PFSK-1 (cell line): Measurements from ENCODE around the gene OR51B6.

ENCODE experiments used
- FOXP2 ChIP-seq: optimal IDR thresholded peaks from 2 replicates; pipeline ENCODE3; 2011; ENCODE audit warnings: borderline replicate concordance, control low read depth, inconsistent platforms; ENCODE audit not compliant: insufficient read depth; ENCODE audit errors: extremely low read length, extremely low read depth
- POLR2AphosphoS5 ChIP-seq: IDR thresholded peaks from 2 replicates; pipeline ENCODE4 v1.6.1; 2012; ENCODE audit warnings: low read depth, mild to moderate bottlenecking, control low read depth, low read length, moderate library complexity
- SIN3A ChIP-seq: IDR thresholded peaks from 2 replicates; pipeline ENCODE4 v1.6.1; 2012; ENCODE audit warnings: mild to moderate bottlenecking, low read length, moderate library complexity, borderline replicate concordance; ENCODE audit not compliant: insufficient read depth
- TAF1 ChIP-seq: IDR thresholded peaks from 2 replicates; pipeline ENCODE4 v1.6.1; 2012; ENCODE audit warnings: low read length, control low read depth, borderline replicate concordance; ENCODE audit not compliant: insufficient read depth
- TF ChIP-seq, protein P1 (sequence below), 2 experiments: IDR thresholded peaks; 2 replicates each; pipeline versions ENCODE4 v1.6.1 to v1.8.0; 2011 to 2012; ENCODE audit warnings: low read depth in 2 of 2, low read length in 2 of 2, control low read depth in 1 of 2, inconsistent platforms in 1 of 2, mild to moderate bottlenecking in 1 of 2, moderate library complexity in 1 of 2; ENCODE audit not compliant: insufficient read depth in 1 of 2

OR51B6 gene

GRCh38 chr11:5383576-5383975 lies 32.3 kb downstream of the OR51B6 start, which contains the start of gene OR51M1:
Gene OR51M1, plus strand, starts transcription at chr11:5383812. Its CDS starts 5,587 bp downstream, at chr11:5389399.
- TF ChIP-seq POLR2AphosphoS5 = no peak
- no peak for TF ChIP-seq FOXP2
- no peak for TF ChIP-seq TAF1
- TF ChIP-seq SIN3A = no peak
- TF ChIP-seq, protein P1, sequence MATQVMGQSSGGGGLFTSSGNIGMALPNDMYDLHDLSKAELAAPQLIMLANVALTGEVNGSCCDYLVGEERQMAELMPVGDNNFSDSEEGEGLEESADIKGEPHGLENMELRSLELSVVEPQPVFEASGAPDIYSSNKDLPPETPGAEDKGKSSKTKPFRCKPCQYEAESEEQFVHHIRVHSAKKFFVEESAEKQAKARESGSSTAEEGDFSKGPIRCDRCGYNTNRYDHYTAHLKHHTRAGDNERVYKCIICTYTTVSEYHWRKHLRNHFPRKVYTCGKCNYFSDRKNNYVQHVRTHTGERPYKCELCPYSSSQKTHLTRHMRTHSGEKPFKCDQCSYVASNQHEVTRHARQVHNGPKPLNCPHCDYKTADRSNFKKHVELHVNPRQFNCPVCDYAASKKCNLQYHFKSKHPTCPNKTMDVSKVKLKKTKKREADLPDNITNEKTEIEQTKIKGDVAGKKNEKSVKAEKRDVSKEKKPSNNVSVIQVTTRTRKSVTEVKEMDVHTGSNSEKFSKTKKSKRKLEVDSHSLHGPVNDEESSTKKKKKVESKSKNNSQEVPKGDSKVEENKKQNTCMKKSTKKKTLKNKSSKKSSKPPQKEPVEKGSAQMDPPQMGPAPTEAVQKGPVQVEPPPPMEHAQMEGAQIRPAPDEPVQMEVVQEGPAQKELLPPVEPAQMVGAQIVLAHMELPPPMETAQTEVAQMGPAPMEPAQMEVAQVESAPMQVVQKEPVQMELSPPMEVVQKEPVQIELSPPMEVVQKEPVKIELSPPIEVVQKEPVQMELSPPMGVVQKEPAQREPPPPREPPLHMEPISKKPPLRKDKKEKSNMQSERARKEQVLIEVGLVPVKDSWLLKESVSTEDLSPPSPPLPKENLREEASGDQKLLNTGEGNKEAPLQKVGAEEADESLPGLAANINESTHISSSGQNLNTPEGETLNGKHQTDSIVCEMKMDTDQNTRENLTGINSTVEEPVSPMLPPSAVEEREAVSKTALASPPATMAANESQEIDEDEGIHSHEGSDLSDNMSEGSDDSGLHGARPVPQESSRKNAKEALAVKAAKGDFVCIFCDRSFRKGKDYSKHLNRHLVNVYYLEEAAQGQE (IDR thresholded peaks at IDR 0.05; ENCODE audit: insufficient read depth in 1 of 2, low read depth in 2 of 2, low read length in 2 of 2) = no peak

GRCh38 chr11:5384335-5384734 lies 33.0 kb downstream of the OR51B6 start:
- TF ChIP-seq POLR2AphosphoS5 (no peak), TAF1 (no peak), FOXP2 (no peak), SIN3A (no peak)
- TF ChIP-seq, protein P1 (IDR thresholded peaks at IDR 0.05; ENCODE audit: insufficient read depth in 1 of 2, low read depth in 2 of 2, low read length in 2 of 2) = no peak

GRCh38 chr11:5390210-5390609 lies 38.9 kb downstream of the OR51B6 start:
- no peak for TF ChIP-seq TAF1

DNA sequence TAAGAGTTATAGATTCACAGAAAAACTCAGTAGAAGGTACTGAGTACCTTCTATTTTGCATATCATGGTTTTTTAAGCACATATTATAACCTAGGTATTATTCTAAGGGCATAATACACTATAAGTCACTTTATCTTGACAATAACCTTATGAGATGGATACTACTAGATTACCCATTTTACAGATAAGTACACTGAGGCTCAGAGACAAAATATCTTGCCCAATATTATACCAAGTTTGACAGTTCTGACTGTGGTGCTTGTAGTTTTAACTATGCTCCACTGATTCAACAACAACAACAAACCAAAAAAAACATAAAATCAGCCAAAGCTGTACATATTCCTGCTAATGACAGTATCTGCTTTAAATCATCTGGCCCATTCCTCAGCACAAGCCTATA lies 42.8 kb downstream of the OR51B6 start:
- TF ChIP-seq TAF1 (no peak), FOXP2 (no peak), POLR2AphosphoS5 (no peak), SIN3A (no peak)
- TF ChIP-seq, protein P1 (IDR thresholded peaks at IDR 0.05; ENCODE audit: insufficient read depth in 1 of 2, low read depth in 2 of 2, low read length in 2 of 2) = no peak

- no peak for TF ChIP-seq POLR2AphosphoS5
Observed at GRCh38 chr11:5398936-5399335, 47.6 kb downstream of the OR51B6 start.
